WERI-Rb-1 (cell line): ENCODE data around the gene LAMC1.

Experiments used
- DNase-seq: peaks from one replicate; pipeline ENCODE4 v3.0.0-alpha.2; 2020
- H3K27ac ChIP-seq: fragments of 250-450 bp; sonication (Bioruptor Pico); 2 replicates; pipeline ENCODE4 v1.5.1; 2020; ENCODE audit warnings: mild to moderate bottlenecking, moderate library complexity
- H3K27me3 ChIP-seq: fragments of 250-450 bp; sonication (Bioruptor Pico); 2 replicates; pipeline ENCODE4 v1.5.1; 2021; ENCODE audit warnings: mild to moderate bottlenecking, low read depth, moderate library complexity; ENCODE audit not compliant: insufficient read depth, severe bottlenecking
- H3K36me3 ChIP-seq: fragments of 250-450 bp; sonication (Bioruptor Pico); 2 replicates; pipeline ENCODE4 v1.5.1; 2020; ENCODE audit warnings: mild to moderate bottlenecking, moderate library complexity
- H3K4me3 ChIP-seq: 2 replicates; pipeline ENCODE4 v1.5.1; 2011; ENCODE audit warnings: low read depth, mild to moderate bottlenecking, control low read depth, low read length
- H3K9me3 ChIP-seq: fragments of 250-450 bp; sonication (Bioruptor Pico); 2 replicates; pipeline ENCODE4 v1.5.1; 2021; ENCODE audit warnings: mild to moderate bottlenecking, moderate library complexity; ENCODE audit not compliant: severe bottlenecking
- CTCF ChIP-seq: IDR thresholded peaks from 2 replicates; pipeline ENCODE4 v1.5.1; 2011; ENCODE audit warnings: low read depth, mild to moderate bottlenecking, control low read depth, inconsistent platforms, low read length

The LAMC1 gene

GRCh38 chr1:183165456-183165855 lies 142.2 kb downstream of the LAMC1 start:
- TF ChIP-seq CTCF = no peak
- Histone ChIP-seq H3K27me3 (no peaks in the 10 kb centered on the region), H3K9me3 (no peaks in the 10 kb centered on the region), H3K4me3 (no peak overlapping the region), H3K27ac (no peak overlapping the region), H3K36me3 (no peaks in the 10 kb centered on the region)
- DNase-seq = no peak

GRCh38 chr1:183166454-183166853 lies 143.2 kb downstream of the LAMC1 start:
- Histone ChIP-seq H3K27ac (no peak overlapping the region), H3K4me3 (no peak overlapping the region), H3K27me3 (no peaks in the 10 kb centered on the region), H3K36me3 (no peaks in the 10 kb centered on the region), H3K9me3 (no peaks in the 10 kb centered on the region)
- no peak for DNase-seq
- no peak for TF ChIP-seq CTCF

- TF ChIP-seq CTCF = no peak
- H3K9me3 ChIP-seq = no peaks in the 10 kb centered on the region
- no peaks in the 10 kb centered on the region for H3K36me3 ChIP-seq
- DNase-seq = no peak
- no peak overlapping the region for H3K4me3 ChIP-seq
- H3K27ac ChIP-seq = no peak overlapping the region
- H3K27me3 ChIP-seq = no peaks in the 10 kb centered on the region
Observed at GRCh38 chr1:183167676-183168075, 144.5 kb downstream of the LAMC1 start.

- H3K27ac ChIP-seq = no peak overlapping the region
- no peaks in the 10 kb centered on the region for H3K9me3 ChIP-seq
- no peaks in the 10 kb centered on the region for H3K27me3 ChIP-seq
- no peak for DNase-seq
- TF ChIP-seq CTCF = no peak
- H3K4me3 ChIP-seq = no peak overlapping the region
- no peaks in the 10 kb centered on the region for H3K36me3 ChIP-seq
Observed at GRCh38 chr1:183168308-183168707, 145.1 kb downstream of the LAMC1 start.

- Histone ChIP-seq H3K36me3 (no peaks in the 10 kb centered on the region), H3K27me3 (no peaks in the 10 kb centered on the region), H3K9me3 (no peaks in the 10 kb centered on the region), H3K4me3 (no peak overlapping the region), H3K27ac (no peak overlapping the region)
- DNase-seq = no peak
- no peak for TF ChIP-seq CTCF
Observed at GRCh38 chr1:183173828-183174227, 150.6 kb downstream of the LAMC1 start.

- TF ChIP-seq CTCF = no peak
- DNase-seq = no peak
Observed at GRCh38 chr1:183175631-183176030, 152.4 kb downstream of the LAMC1 start.

More at GRCh38 chr1:183175631-183176030, 152.4 kb downstream of the LAMC1 start:
- no peaks in the 10 kb centered on the region for H3K9me3 ChIP-seq
- no peaks in the 10 kb centered on the region for H3K27me3 ChIP-seq
- no peaks in the 10 kb centered on the region for H3K36me3 ChIP-seq
- H3K27ac ChIP-seq = no peak overlapping the region
- no peak overlapping the region for H3K4me3 ChIP-seq
